Activated CD8-positive, alpha-beta T cell treated with anti-CD3 and anti-CD28 coated beads for 36 hours (primary cell): ENCODE data around the gene SMIM5. TPM values are rescaled to one million over a fixed set of nuclear protein-coding genes. Genes with fewer than 3 reads are reported as not detected.

Experiments used
- ATAC-seq: fragments of 200-7000 bp; cut with Tn5 transposase; one replicate; pipeline ENCODE4 v1.10.0; 2021; ENCODE audit warnings: mild to moderate bottlenecking, moderate library complexity
- CTCF ChIA-PET: fragments of 350-600 bp; sonication (Branson Sonifier 250); formaldehyde crosslinking; loops from one replicate; lab custom pipeline; 2021; ENCODE audit warnings: antibody characterized with exemption; lab: Charles Lee
- POLR2A ChIA-PET: fragments of 350-600 bp; sonication (Branson Sonifier 250); formaldehyde crosslinking; loops from one replicate; lab custom pipeline; 2021; ENCODE audit warnings: antibody characterized with exemption; lab: Charles Lee
- DNase-seq: peaks from one replicate; pipeline ENCODE4 v3.0.0-alpha.2; 2020
- H3K27ac Mint-ChIP-seq: one replicate; pipeline ENCODE4 v1.8.0; 2021; ENCODE audit warnings: mild to moderate bottlenecking, mixed read lengths
- H3K27me3 Mint-ChIP-seq: one replicate; pipeline ENCODE4 v1.8.0; 2021; ENCODE audit warnings: mixed read lengths
- H3K36me3 Mint-ChIP-seq: one replicate; pipeline ENCODE4 v1.8.0; 2021; ENCODE audit warnings: low read depth, mixed read lengths
- H3K4me1 Mint-ChIP-seq: one replicate; pipeline ENCODE4 v1.8.0; 2021; ENCODE audit warnings: low read depth, mixed read lengths
- H3K4me3 Mint-ChIP-seq: one replicate; pipeline ENCODE4 v1.8.0; 2021; ENCODE audit warnings: mild to moderate bottlenecking, moderate library complexity, mixed read lengths
- H3K9me3 Mint-ChIP-seq: one replicate; pipeline ENCODE4 v1.8.0; 2021; ENCODE audit warnings: mixed read lengths
- CTCF ChIP-seq: fragments of 200-600 bp; IDR thresholded peaks from one replicate; pipeline ENCODE4 v1.8.0; 2022; ENCODE audit warnings: antibody characterized with exemption, mild to moderate bottlenecking
- intact Hi-C: fragments of 100-400 bp; cut with micrococcal nuclease; formaldehyde crosslinking; loops from one replicate; pipeline ENCODE4 v1.10.0; 2022
- total RNA-seq, 2 experiments: library from RNA; stranded (reverse); gene quantifications; one replicate each; pipeline ENCODE4 v1.2.3, GENCODE V29; 2021

Gene SMIM5
- under 1 TPM; 0.07 to 0.25 TPM for total RNA-seq

- H3K27ac Mint-ChIP-seq: no peak within 1 kb of the TSS
- no peaks in the 10 kb centered on the region for H3K36me3 Mint-ChIP-seq
- H3K4me1 Mint-ChIP-seq: peaks cover 4% of the 10 kb centered on the region
- intact Hi-C loops: loop anchor here (5.0 kb wide), 1 partner anchor 114 kb away; no protein-coding TSS in a partner anchor
- ATAC-seq (peak; percentile 93), DNase-seq (peak; percentile 88)
- peak; percentile 95 for TF ChIP-seq CTCF
- H3K4me3 Mint-ChIP-seq: no peak within 1 kb of the TSS
- no peaks in the 10 kb centered on the region for H3K27me3 Mint-ChIP-seq
- H3K9me3 Mint-ChIP-seq: no peaks in the 10 kb centered on the region
- ChIA-PET POLR2A (interaction anchor here (0.7 to 1.5 kb wide), 7 partner anchors 9 to 144 kb away, joined by 3 to 7 read pairs (median 4); partner anchors contain the start of genes RECQL5 and SAP30BP), CTCF (interaction anchor here (0.6 to 12.2 kb wide), 61 partner anchors 9 to 400 kb away, joined by 3 to 280 read pairs (median 6); partner anchors contain the start of genes GALK1, ITGB4, RECQL5 and SAP30BP)
Observed at GRCh38 chr17:75632863-75633485, at the start of gene SMIM5. SMIM5 (plus strand) TSS chr17:75633434; CDS start chr17:75640202, 6,768 bp downstream.

GRCh38 chr17:75584849-75585175 is 48.4 kb upstream of the SMIM5 start:
- Mint-ChIP-seq H3K27me3 (no peaks in the 10 kb centered on the region), H3K4me1 (peaks cover 14% of the 10 kb centered on the region), H3K4me3 (no peak overlapping the region), H3K9me3 (peaks cover 3% of the 10 kb centered on the region), H3K36me3 (no peaks in the 10 kb centered on the region), H3K27ac (no peak overlapping the region)
- ChIA-PET CTCF (interaction anchor here (0.8 to 1.2 kb wide), 2 partner anchors 18 to 90 kb away, joined by 3 read pairs; no protein-coding TSS in a partner anchor), POLR2A (no interaction called here)
- ATAC-seq: no peak
- no peak for TF ChIP-seq CTCF
- no peak for DNase-seq
- intact Hi-C loops: loop anchor here (10.0 kb wide), 1 partner anchor 60 kb away; the partner anchor contains the start of gene LLGL2

GRCh38 chr17:75587675-75588595 is 45.3 kb upstream of the SMIM5 start, which contains the start of gene MYO15B:
MYO15B (plus strand) TSS chr17:75587800; CDS start chr17:75588058, 258 bp downstream.
- Mint-ChIP-seq H3K27ac (peak within 1 kb of the TSS; percentile 70), H3K9me3 (no peaks in the 10 kb centered on the region), H3K27me3 (no peaks in the 10 kb centered on the region), H3K36me3 (no peaks in the 10 kb centered on the region), H3K4me3 (peak within 1 kb of the TSS; percentile 68), H3K4me1 (peaks cover 6% of the 10 kb centered on the region)
- CTCF ChIA-PET: interaction anchor here (0.8 to 3.4 kb wide), 12 partner anchors 13 to 174 kb away, joined by 3 to 17 read pairs (median 4); partner anchors contain the start of genes SMIM5, TMEM94 and TSEN54
- ATAC-seq (peak; percentile 52), DNase-seq (peak; percentile 82)
- POLR2A ChIA-PET: interaction anchor here (0.6 to 2.2 kb wide), 5 partner anchors 17 to 185 kb away, joined by 3 to 12 read pairs (median 3); partner anchors contain the start of genes GALK1 and TSEN54
- peak; percentile 44 for TF ChIP-seq CTCF
- intact Hi-C loops: loop anchor here (10.0 kb wide), 1 partner anchor 63 kb away; the partner anchor contains the start of gene LLGL2

GRCh38 chr17:75588596-75589011 is 44.6 kb upstream of the SMIM5 start:
- DNase-seq (no peak), ATAC-seq (peak; percentile 17)
- Mint-ChIP-seq H3K27ac (peak overlapping the region; percentile 70), H3K9me3 (no peaks in the 10 kb centered on the region), H3K27me3 (no peaks in the 10 kb centered on the region), H3K36me3 (no peaks in the 10 kb centered on the region), H3K4me1 (peaks cover 4% of the 10 kb centered on the region), H3K4me3 (peak overlapping the region; percentile 67)
- TF ChIP-seq CTCF: no peak
- intact Hi-C loops: loop anchor here (10.0 kb wide), 1 partner anchor 64 kb away; the partner anchor contains the start of gene LLGL2
- POLR2A ChIA-PET: interaction anchor here (0.6 to 2.2 kb wide), 5 partner anchors 16 to 185 kb away, joined by 3 to 12 read pairs (median 3); partner anchors contain the start of genes GALK1 and TSEN54
- CTCF ChIA-PET: interaction anchor here (0.8 to 3.4 kb wide), 11 partner anchors 12 to 174 kb away, joined by 3 to 17 read pairs (median 4); partner anchors contain the start of genes SMIM5, TMEM94 and TSEN54
